HepG2 (cell line): ENCODE data around the gene RPS8. TPM values are rescaled to one million over a fixed set of nuclear protein-coding genes. Genes with fewer than 3 reads are reported as not detected.

ENCODE experiments used
- CBX5 ChIP-seq: sonication (generic); formaldehyde crosslinking; IDR thresholded peaks from 2 replicates; pipeline ENCODE4 v1.4.0; 2020; ENCODE audit warnings: missing genetic modification reagents, borderline replicate concordance
- CREB1 ChIP-seq, 2 experiments: fragments of 450-650 bp in 1 of 2; IDR thresholded peaks; 2 replicates each; pipeline ENCODE4 v1.6.1; 2016 to 2017; ENCODE audit warnings: control low read depth in 1 of 2, mild to moderate bottlenecking in 1 of 2, missing compliant biosample characterization in 1 of 2, missing genetic modification characterization in 1 of 2
- MED1 ChIP-seq: sonication (generic); formaldehyde crosslinking; IDR thresholded peaks from 2 replicates; pipeline ENCODE4 v1.4.0; 2020; ENCODE audit warnings: missing genetic modification reagents
- PHF8 ChIP-seq: sonication (generic); formaldehyde crosslinking; IDR thresholded peaks from 2 replicates; pipeline ENCODE4 v1.5.0; 2020; ENCODE audit warnings: missing genetic modification reagents
- PITX1 ChIP-seq: sonication (generic); formaldehyde crosslinking; IDR thresholded peaks from 2 replicates; pipeline ENCODE4 v1.5.1; 2020; ENCODE audit warnings: mild to moderate bottlenecking, missing genetic modification reagents
- POGZ ChIP-seq: sonication (generic); formaldehyde crosslinking; IDR thresholded peaks from 2 replicates; pipeline ENCODE4 v1.4.0; 2020; ENCODE audit warnings: mild to moderate bottlenecking, missing genetic modification reagents
- PRMT3 ChIP-seq: sonication (generic); formaldehyde crosslinking; IDR thresholded peaks from 2 replicates; pipeline ENCODE4 v1.8.1; 2022; ENCODE audit warnings: low read depth, mild to moderate bottlenecking, moderate library complexity, missing genetic modification reagents, borderline replicate concordance
- SP1 ChIP-seq, 2 experiments: fragments of 450-650 bp in 1 of 2; sonication (generic) in 1 of 2; formaldehyde crosslinking in 1 of 2; IDR thresholded peaks; 2 replicates each; pipeline versions ENCODE4 v1.4.0 to v1.6.1; 2016 to 2020; ENCODE audit warnings: missing genetic modification reagents in 1 of 2
- ZBTB40 ChIP-seq, 2 experiments: fragments of 450-650 bp in 1 of 2; sonication (generic) in 1 of 2; formaldehyde crosslinking in 1 of 2; IDR thresholded peaks; 2 replicates each; pipeline versions ENCODE4 v1.6.1 to v1.8.0; 2016 to 2022; ENCODE audit warnings: antibody characterized with exemption in 1 of 2, mild to moderate bottlenecking in 1 of 2, missing genetic modification reagents in 1 of 2
- ZNF768 ChIP-seq: sonication (generic); formaldehyde crosslinking; IDR thresholded peaks from 2 replicates; pipeline ENCODE4 v1.4.0; 2020; ENCODE audit warnings: missing genetic modification reagents
- ZNF878 ChIP-seq: sonication (generic); formaldehyde crosslinking; IDR thresholded peaks from 2 replicates; pipeline ENCODE4 v1.8.1; 2023; ENCODE audit warnings: mild to moderate bottlenecking, missing genetic modification reagents, moderate library complexity
- ZSCAN9 ChIP-seq: IDR thresholded peaks from 2 replicates; pipeline ENCODE4 v1.6.1; 2016; ENCODE audit warnings: borderline replicate concordance
- polyA plus RNA-seq, 8 experiments: library from polyadenylated mRNA; depleted of rRNA in 3 of 8; stranded (reverse) in 7 of 8; unstranded in 1 of 8; fragments of >200 nt; fragmentation: Illumina TruSeq in 4 of 8; extraction: Trizol in 4 of 8; gene quantifications; 2 replicates each; pipeline versions ENCODE4 v1.2.1 to v1.2.3, GENCODE V29; 2011 to 2016; ENCODE audit warnings: low read depth in 4 of 8, missing spikeins in 1 of 8, mixed read lengths in 1 of 8; ENCODE audit not compliant: insufficient read depth in 1 of 8
- total RNA-seq, 5 experiments: library from RNA; depleted of rRNA; stranded (reverse); fragments of >200 nt; fragmentation: Illumina TruSeq; extraction: Trizol; gene quantifications; 2 replicates each; pipeline ENCODE4 v1.2.3, GENCODE V29; 2016; ENCODE audit warnings: low read depth in 1 of 5
- TF ChIP-seq, protein P1 (sequence below): sonication (generic); formaldehyde crosslinking; IDR thresholded peaks from 2 replicates; pipeline ENCODE4 v1.4.0; 2020; ENCODE audit warnings: missing genetic modification reagents, mild to moderate bottlenecking, borderline replicate concordance
- TF ChIP-seq, protein P2 (sequence below): sonication (generic); formaldehyde crosslinking; IDR thresholded peaks from 2 replicates; pipeline ENCODE4 v1.4.0; 2020; ENCODE audit warnings: mild to moderate bottlenecking, missing genetic modification reagents

RPS8 gene
- total and polyA plus RNA-seq, 2 of the 13 experiments (the other 11 are each of a cell fraction or from before 2014, with no cell fraction given) = 2,628 to 2,822 TPM

GRCh38 chr1:44786138-44786840 is 10.9 kb downstream of the RPS8 start (continued):
- TF ChIP-seq ZSCAN9 (CRISPR knock-in tag) (0 out of 2 replicates have a peak, but pooled peaks have one; percentile 49), PRMT3 (CRISPR knock-in tag) (no peak), PITX1 (CRISPR knock-in tag) (no peak), PHF8 (CRISPR knock-in tag) (peak; percentile 52), CBX5 (CRISPR knock-in tag) (peak; percentile 55; the same call in 1 of the 2 replicates), CREB1 (IDR thresholded peaks at IDR 0.05) (no peak), CREB1 (CRISPR knock-in tag; IDR thresholded peaks at IDR 0.05) (no peak), POGZ (peak; percentile 31; the same call in 1 of the 2 replicates), ZNF768 (peak; percentile 52; the same call in 1 of the 2 replicates), ZNF878 (CRISPR knock-in tag) (no peak), SP1 (IDR thresholded peaks at IDR 0.05) (no peak), SP1 (CRISPR knock-in tag; IDR thresholded peaks at IDR 0.05) (peak; percentile 56), MED1 (CRISPR knock-in tag) (no peak), ZBTB40 (IDR thresholded peaks at IDR 0.05) (no peak), ZBTB40 (CRISPR knock-in tag; IDR thresholded peaks at IDR 0.05) (peak; percentile 69)
- TF ChIP-seq, protein P1, sequence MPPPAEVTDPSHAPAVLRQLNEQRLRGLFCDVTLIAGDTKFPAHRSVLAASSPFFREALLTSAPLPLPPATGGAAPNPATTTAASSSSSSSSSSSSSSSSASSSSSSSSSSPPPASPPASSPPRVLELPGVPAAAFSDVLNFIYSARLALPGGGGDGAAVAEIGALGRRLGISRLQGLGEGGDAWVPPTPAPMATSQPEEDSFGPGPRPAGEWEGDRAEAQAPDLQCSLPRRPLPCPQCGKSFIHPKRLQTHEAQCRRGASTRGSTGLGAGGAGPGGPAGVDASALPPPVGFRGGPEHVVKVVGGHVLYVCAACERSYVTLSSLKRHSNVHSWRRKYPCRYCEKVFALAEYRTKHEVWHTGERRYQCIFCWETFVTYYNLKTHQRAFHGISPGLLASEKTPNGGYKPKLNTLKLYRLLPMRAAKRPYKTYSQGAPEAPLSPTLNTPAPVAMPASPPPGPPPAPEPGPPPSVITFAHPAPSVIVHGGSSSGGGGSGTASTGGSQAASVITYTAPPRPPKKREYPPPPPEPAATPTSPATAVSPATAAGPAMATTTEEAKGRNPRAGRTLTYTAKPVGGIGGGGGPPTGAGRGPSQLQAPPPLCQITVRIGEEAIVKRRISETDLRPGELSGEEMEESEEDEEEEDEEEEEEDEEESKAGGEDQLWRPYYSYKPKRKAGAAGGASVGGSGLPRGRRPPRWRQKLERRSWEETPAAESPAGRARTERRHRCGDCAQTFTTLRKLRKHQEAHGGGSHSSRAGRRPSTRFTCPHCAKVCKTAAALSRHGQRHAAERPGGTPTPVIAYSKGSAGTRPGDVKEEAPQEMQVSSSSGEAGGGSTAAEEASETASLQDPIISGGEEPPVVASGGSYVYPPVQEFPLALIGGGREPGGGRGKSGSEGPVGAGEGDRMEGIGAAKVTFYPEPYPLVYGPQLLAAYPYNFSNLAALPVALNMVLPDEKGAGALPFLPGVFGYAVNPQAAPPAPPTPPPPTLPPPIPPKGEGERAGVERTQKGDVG (CRISPR knock-in tag) = peak; percentile 92; the same call in 1 of the 2 replicates
- TF ChIP-seq, protein P2, sequence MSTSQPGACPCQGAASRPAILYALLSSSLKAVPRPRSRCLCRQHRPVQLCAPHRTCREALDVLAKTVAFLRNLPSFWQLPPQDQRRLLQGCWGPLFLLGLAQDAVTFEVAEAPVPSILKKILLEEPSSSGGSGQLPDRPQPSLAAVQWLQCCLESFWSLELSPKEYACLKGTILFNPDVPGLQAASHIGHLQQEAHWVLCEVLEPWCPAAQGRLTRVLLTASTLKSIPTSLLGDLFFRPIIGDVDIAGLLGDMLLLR (CRISPR knock-in tag) = peak; percentile 80; the same call in 1 of the 2 replicates
